ENCODE results near the gene NF1.

Gene NF1

GRCh38 chr17:31231852-31232251 is 137.1 kb downstream of the NF1 start:
- no peak overlapping the region for H3K4me3 ChIP-seq (ENCODE audit: low read depth, low read length)
- TF ChIP-seq CTCF (IDR thresholded peaks at IDR 0.05; ENCODE audit: control insufficient read depth, extremely low read depth, insufficient read depth) = no peak
- no peak for DNase-seq (ENCODE audit: low read depth)

- DNase-seq (ENCODE audit: low read depth) = no peak
- H3K4me3 ChIP-seq (ENCODE audit: low read depth, low read length) = no peak overlapping the region
- no peak for TF ChIP-seq CTCF (IDR thresholded peaks at IDR 0.05; ENCODE audit: control insufficient read depth, extremely low read depth, insufficient read depth)
These were observed 140.3 kb downstream of the NF1 start for GRCh38 chr17:31235110-31235509.

- no peak for DNase-seq (ENCODE audit: low read depth)
- H3K4me3 ChIP-seq (ENCODE audit: low read depth, low read length) = no peak overlapping the region
- TF ChIP-seq CTCF (IDR thresholded peaks at IDR 0.05; ENCODE audit: control insufficient read depth, extremely low read depth, insufficient read depth) = no peak
These were observed 141.4 kb downstream of the NF1 start for GRCh38 chr17:31236137-31236536.

GRCh38 chr17:31236712-31237111 is 141.9 kb downstream of the NF1 start:
- no peak for DNase-seq (ENCODE audit: low read depth)
- TF ChIP-seq CTCF (IDR thresholded peaks at IDR 0.05; ENCODE audit: control insufficient read depth, extremely low read depth, insufficient read depth) = no peak
- H3K4me3 ChIP-seq (ENCODE audit: low read depth, low read length) = no peak overlapping the region

- DNase-seq (ENCODE audit: low read depth) = no peak
- TF ChIP-seq CTCF (IDR thresholded peaks at IDR 0.05; ENCODE audit: control insufficient read depth, extremely low read depth, insufficient read depth) = no peak
- no peak overlapping the region for H3K4me3 ChIP-seq (ENCODE audit: low read depth, low read length)
These were observed 146.3 kb downstream of the NF1 start for GRCh38 chr17:31241116-31241515.

- no peak for TF ChIP-seq CTCF (IDR thresholded peaks at IDR 0.05; ENCODE audit: control insufficient read depth, extremely low read depth, insufficient read depth)
- no peak for DNase-seq (ENCODE audit: low read depth)
- H3K4me3 ChIP-seq (ENCODE audit: low read depth, low read length) = no peak overlapping the region
These were observed 154.4 kb downstream of the NF1 start for GRCh38 chr17:31248986-31249834.

- TF ChIP-seq CTCF (IDR thresholded peaks at IDR 0.05; ENCODE audit: control insufficient read depth, extremely low read depth, insufficient read depth) = no peak
These were observed 155.0 kb downstream of the NF1 start for GRCh38 chr17:31249835-31250141.

More at GRCh38 chr17:31249835-31250141, 155.0 kb downstream of the NF1 start:
- no peak for DNase-seq (ENCODE audit: low read depth)
- H3K4me3 ChIP-seq (ENCODE audit: low read depth, low read length) = no peak overlapping the region

All from LNCaP clone FGC (cell line).